ENCODE data around the gene COL2A1. TPM values are rescaled to one million over a fixed set of nuclear protein-coding genes. Genes with fewer than 3 reads are reported as not detected.

COL2A1 gene
- total and polyA plus RNA-seq, 4 experiments from 2014 or later, result not detected

DNA sequence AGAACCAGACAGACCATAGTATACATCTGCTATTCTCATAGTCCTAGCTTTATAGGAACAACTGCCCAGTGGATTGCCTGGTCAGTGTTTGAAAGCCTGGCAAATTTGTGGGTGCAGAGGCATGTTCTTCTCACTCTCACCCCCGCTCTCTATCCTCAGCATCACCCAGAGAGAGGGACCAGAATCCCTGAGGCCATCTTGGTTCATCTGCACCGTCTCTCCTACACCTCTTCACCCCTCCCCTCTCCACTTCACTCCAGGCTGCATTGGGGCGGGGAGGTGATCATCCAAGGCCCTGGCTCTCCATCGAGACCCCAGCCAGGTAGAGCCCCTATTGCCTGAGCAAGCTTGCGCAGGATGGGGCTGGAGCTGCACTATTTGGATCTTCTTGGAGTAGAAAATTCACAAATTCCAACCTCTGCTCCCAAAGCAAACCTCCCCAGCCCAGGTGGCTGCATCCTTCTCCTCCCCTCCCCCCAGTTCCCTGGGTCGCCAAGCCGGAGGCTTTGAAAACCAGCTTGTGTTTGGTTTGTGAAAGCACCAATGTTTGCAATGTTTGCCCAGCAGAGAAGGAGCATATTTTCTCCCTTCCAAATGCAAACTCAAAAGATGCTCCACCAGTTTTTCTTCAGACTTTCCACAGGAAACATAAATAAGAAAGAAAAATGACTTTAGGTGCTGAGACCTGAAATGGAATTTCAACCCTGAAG lies 18.6 kb upstream of the COL2A1 start:
- Histone ChIP-seq H3K27me3 (ENCODE audit: insufficient read depth, low read length) (peaks cover 3% of the 10 kb centered on the region), H3K9me3 (ENCODE audit: control insufficient read depth in 1 of 2, low read length in 2 of 2) (no peaks in the 10 kb centered on the region), H3K4me1 (ENCODE audit: insufficient read depth, low read length) (no peaks in the 10 kb centered on the region), H3K36me3 (ENCODE audit: insufficient read depth, low read length) (no peaks in the 10 kb centered on the region), H3K4me3 (ENCODE audit: low read length in 2 of 2) (no peak overlapping the region), H3K27ac (ENCODE audit: low read depth, low read length) (no peak overlapping the region)
- Mint-ChIP-seq H3K27ac (no peak overlapping the region), H3K27me3 (peaks cover 16 to 24% of the 10 kb centered on the region in 2 donors), H3K4me3 (no peak overlapping the region), H3K4me1 (no peaks in the 10 kb centered on the region), H3K9me3 (no peaks in the 10 kb centered on the region), H3K36me3 (no peaks in the 10 kb centered on the region)
- ChIA-PET CTCF (ENCODE audit: partially characterized antibody) (no interaction called here), POLR2A (ENCODE audit: partially characterized antibody) (no interaction called here)
- no peak for DNase-seq
- intact Hi-C loops (cut with micrococcal nuclease), result no loop called here

DNA sequence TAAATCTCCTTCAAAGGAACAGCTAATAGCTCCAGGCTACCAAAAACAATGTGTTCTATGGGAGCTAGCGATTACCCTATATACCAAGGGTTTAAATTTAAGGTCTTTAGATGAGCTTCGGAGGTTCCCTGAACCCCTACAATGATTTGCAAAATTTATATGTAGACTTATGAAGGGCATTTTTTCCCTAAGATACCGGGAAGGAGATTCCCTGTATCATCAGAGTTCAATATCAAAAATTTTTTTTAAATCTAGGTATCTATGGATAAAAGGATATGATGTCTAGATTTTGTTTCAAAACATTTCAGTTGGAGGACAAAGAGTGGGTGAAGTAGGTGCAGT lies 17.9 kb upstream of the COL2A1 start:
- H3K27me3 ChIP-seq (ENCODE audit: insufficient read depth, low read length), result peaks cover 3% of the 10 kb centered on the region
- no peak overlapping the region for H3K4me3 ChIP-seq (ENCODE audit: low read length in 2 of 2)
- POLR2A ChIA-PET (ENCODE audit: partially characterized antibody), result no interaction called here
- Mint-ChIP-seq H3K36me3 (no peaks in the 10 kb centered on the region), H3K27ac (no peak overlapping the region), H3K9me3 (no peaks in the 10 kb centered on the region), H3K4me3 (no peak overlapping the region), H3K4me1 (no peaks in the 10 kb centered on the region), H3K27me3 (peaks cover 16 to 24% of the 10 kb centered on the region in 2 donors)
- no peaks in the 10 kb centered on the region for H3K36me3 ChIP-seq (ENCODE audit: insufficient read depth, low read length)
- no peaks in the 10 kb centered on the region for H3K9me3 ChIP-seq (ENCODE audit: control insufficient read depth in 1 of 2, low read length in 2 of 2)
- no peak overlapping the region for H3K27ac ChIP-seq (ENCODE audit: low read depth, low read length)
- CTCF ChIA-PET (ENCODE audit: partially characterized antibody), result no interaction called here
- intact Hi-C loops (cut with micrococcal nuclease), result no loop called here
- no peaks in the 10 kb centered on the region for H3K4me1 ChIP-seq (ENCODE audit: insufficient read depth, low read length)
- no peak for DNase-seq

- H3K4me3 Mint-ChIP-seq, result no peak overlapping the region
- POLR2A ChIA-PET (ENCODE audit: partially characterized antibody), result no interaction called here
- Histone ChIP-seq H3K27ac (ENCODE audit: low read depth, low read length) (no peak overlapping the region), H3K9me3 (ENCODE audit: control insufficient read depth in 1 of 2, low read length in 2 of 2) (no peaks in the 10 kb centered on the region), H3K4me3 (ENCODE audit: low read length in 2 of 2) (no peak overlapping the region), H3K36me3 (ENCODE audit: insufficient read depth, low read length) (no peaks in the 10 kb centered on the region), H3K27me3 (ENCODE audit: insufficient read depth, low read length) (peaks cover 3% of the 10 kb centered on the region), H3K4me1 (ENCODE audit: insufficient read depth, low read length) (no peaks in the 10 kb centered on the region)
- H3K36me3 Mint-ChIP-seq, result no peaks in the 10 kb centered on the region
- CTCF ChIA-PET (ENCODE audit: partially characterized antibody), result no interaction called here
- H3K9me3 Mint-ChIP-seq, result no peaks in the 10 kb centered on the region
- DNase-seq, result no peak
- no peaks in the 10 kb centered on the region for H3K4me1 Mint-ChIP-seq
- H3K27me3 Mint-ChIP-seq, result peaks cover 16 to 24% of the 10 kb centered on the region in 2 donors
- intact Hi-C loops (cut with micrococcal nuclease), result no loop called here
- no peak overlapping the region for H3K27ac Mint-ChIP-seq
Measured at GRCh38 chr12:48021485-48022179, 17.4 kb upstream of the COL2A1 start.

DNA sequence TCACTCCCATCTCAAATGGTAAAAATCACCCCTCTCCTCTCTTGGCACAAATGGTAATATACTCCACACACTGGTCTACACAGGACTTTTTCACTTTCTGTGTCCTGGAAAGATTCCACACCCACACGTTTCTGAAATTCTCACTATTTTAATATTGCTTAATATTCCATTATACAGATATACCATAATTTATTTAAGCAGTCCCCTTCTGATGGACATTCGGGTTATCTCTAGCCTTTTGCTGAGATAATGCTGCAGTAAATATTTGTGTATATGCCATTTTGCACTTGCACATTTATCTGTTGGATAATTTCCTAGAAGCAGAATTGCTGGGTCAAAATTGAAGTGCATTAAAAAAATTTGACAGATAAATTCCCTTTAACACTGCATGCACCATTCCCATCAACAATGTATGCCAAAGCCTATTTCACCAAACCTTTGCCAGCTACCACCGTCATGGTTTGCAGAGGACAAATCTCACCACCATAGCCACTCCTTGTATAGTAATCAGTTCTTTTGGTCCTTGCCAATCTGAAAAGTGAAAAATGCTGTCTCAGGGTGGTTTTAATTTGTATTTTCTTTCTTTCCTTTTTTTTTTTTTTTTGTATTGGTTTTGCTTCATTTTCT lies 15.5 kb upstream of the COL2A1 start:
- peaks cover 19 to 24% of the 10 kb centered on the region in 2 donors for H3K27me3 Mint-ChIP-seq
- Histone ChIP-seq H3K4me3 (ENCODE audit: low read length in 2 of 2) (no peak overlapping the region), H3K27ac (ENCODE audit: low read depth, low read length) (no peak overlapping the region), H3K27me3 (ENCODE audit: insufficient read depth, low read length) (peaks cover 3% of the 10 kb centered on the region), H3K4me1 (ENCODE audit: insufficient read depth, low read length) (no peaks in the 10 kb centered on the region), H3K36me3 (ENCODE audit: insufficient read depth, low read length) (no peaks in the 10 kb centered on the region), H3K9me3 (ENCODE audit: control insufficient read depth in 1 of 2, low read length in 2 of 2) (no peaks in the 10 kb centered on the region)
- no peaks in the 10 kb centered on the region for H3K9me3 Mint-ChIP-seq
- H3K36me3 Mint-ChIP-seq, result no peaks in the 10 kb centered on the region
- intact Hi-C loops (cut with micrococcal nuclease), result no loop called here
- H3K4me3 Mint-ChIP-seq, result no peak overlapping the region
- no peaks in the 10 kb centered on the region for H3K4me1 Mint-ChIP-seq
- POLR2A ChIA-PET (ENCODE audit: partially characterized antibody), result no interaction called here
- CTCF ChIA-PET (ENCODE audit: partially characterized antibody), result no interaction called here
- DNase-seq, result no peak
- H3K27ac Mint-ChIP-seq, result no peak overlapping the region

DNA sequence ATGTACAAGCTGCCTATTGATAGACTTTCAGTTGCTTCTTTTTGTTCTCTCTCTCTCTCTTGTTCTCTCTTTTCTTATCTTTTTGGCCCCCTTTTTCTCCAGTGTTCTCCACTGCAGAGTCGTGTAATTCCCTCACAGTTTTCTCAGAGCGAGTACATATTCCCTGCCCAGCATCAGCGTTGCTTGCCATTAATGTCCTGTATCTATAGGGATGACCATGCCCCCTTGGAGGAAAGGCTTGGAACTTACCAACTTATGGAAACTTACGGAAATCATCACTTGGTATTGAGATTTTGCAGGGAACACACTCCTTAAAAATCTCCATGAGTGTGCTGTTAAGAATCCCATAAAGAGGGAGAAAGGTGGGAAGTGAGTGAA lies 14.3 kb upstream of the COL2A1 start:
- Histone ChIP-seq H3K27me3 (ENCODE audit: insufficient read depth, low read length) (peaks cover 3% of the 10 kb centered on the region), H3K4me1 (ENCODE audit: insufficient read depth, low read length) (no peaks in the 10 kb centered on the region), H3K27ac (ENCODE audit: low read depth, low read length) (no peak overlapping the region), H3K36me3 (ENCODE audit: insufficient read depth, low read length) (no peaks in the 10 kb centered on the region), H3K4me3 (ENCODE audit: low read length in 2 of 2) (no peak overlapping the region), H3K9me3 (ENCODE audit: control insufficient read depth in 1 of 2, low read length in 2 of 2) (no peaks in the 10 kb centered on the region)
- Mint-ChIP-seq H3K27ac (no peak overlapping the region), H3K36me3 (no peaks in the 10 kb centered on the region), H3K4me1 (no peaks in the 10 kb centered on the region), H3K9me3 (no peaks in the 10 kb centered on the region), H3K27me3 (peaks cover 19 to 24% of the 10 kb centered on the region in 2 donors), H3K4me3 (no peak overlapping the region)
- POLR2A ChIA-PET (ENCODE audit: partially characterized antibody), result no interaction called here
- intact Hi-C loops (cut with micrococcal nuclease), result no loop called here
- CTCF ChIA-PET (ENCODE audit: partially characterized antibody), result no interaction called here
- no peak for DNase-seq

DNA sequence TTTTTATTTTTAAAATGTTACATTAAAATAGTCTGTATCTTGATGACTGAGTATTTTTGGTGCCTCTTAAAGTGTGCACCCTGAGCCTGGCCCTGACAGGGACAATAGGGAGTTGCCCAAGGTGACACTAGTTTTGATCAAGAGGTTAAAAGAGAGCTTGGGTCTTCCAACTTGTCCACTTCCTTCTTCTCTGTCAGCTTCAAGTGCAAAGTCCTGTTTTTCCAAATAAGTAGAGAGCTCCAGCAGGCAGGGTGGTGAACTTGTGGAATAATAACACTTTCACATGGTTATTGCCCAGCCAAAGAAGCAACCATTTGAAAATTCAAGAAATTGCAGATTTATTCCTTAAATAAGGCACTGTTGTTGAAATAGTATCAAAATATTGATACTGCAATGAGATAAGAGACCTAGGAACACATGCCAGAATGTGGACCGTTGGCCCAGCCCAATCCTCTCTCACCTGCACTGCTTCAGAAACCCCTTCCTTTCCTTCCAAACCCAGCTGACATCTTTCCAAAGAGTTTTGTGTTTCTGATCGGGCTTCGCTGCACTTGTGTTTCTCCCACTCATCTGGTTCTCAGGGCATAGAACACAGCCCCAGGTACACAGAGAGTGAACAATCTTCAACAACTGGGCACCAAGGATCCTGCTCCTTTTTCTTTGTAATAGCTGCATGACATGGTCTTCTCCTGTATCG lies 13.8 kb upstream of the COL2A1 start:
- no peak overlapping the region for H3K27ac Mint-ChIP-seq
- no peak for DNase-seq
- no peaks in the 10 kb centered on the region for H3K9me3 ChIP-seq (ENCODE audit: control insufficient read depth in 1 of 2, low read length in 2 of 2)
- H3K36me3 ChIP-seq (ENCODE audit: insufficient read depth, low read length), result no peaks in the 10 kb centered on the region
- H3K27me3 Mint-ChIP-seq, result peaks cover 23 to 25% of the 10 kb centered on the region in 2 donors
- no peak overlapping the region for H3K4me3 Mint-ChIP-seq
- ChIA-PET POLR2A (ENCODE audit: partially characterized antibody) (no interaction called here), CTCF (ENCODE audit: partially characterized antibody) (no interaction called here)
- H3K36me3 Mint-ChIP-seq, result no peaks in the 10 kb centered on the region
- intact Hi-C loops (cut with micrococcal nuclease), result no loop called here
- no peak overlapping the region for H3K4me3 ChIP-seq (ENCODE audit: low read length in 2 of 2)
- no peak overlapping the region for H3K27ac ChIP-seq (ENCODE audit: low read depth, low read length)
- peaks cover 3% of the 10 kb centered on the region for H3K27me3 ChIP-seq (ENCODE audit: insufficient read depth, low read length)
- H3K4me1 ChIP-seq (ENCODE audit: insufficient read depth, low read length), result no peaks in the 10 kb centered on the region
- H3K9me3 Mint-ChIP-seq, result no peaks in the 10 kb centered on the region
- H3K4me1 Mint-ChIP-seq, result no peaks in the 10 kb centered on the region

- Histone ChIP-seq H3K4me1 (ENCODE audit: insufficient read depth, low read length) (no peaks in the 10 kb centered on the region), H3K9me3 (ENCODE audit: control insufficient read depth in 1 of 2, low read length in 2 of 2) (no peaks in the 10 kb centered on the region), H3K27me3 (ENCODE audit: insufficient read depth, low read length) (peaks cover 3% of the 10 kb centered on the region), H3K27ac (ENCODE audit: low read depth, low read length) (no peak overlapping the region), H3K36me3 (ENCODE audit: insufficient read depth, low read length) (no peaks in the 10 kb centered on the region), H3K4me3 (ENCODE audit: low read length in 2 of 2) (no peak overlapping the region)
- DNase-seq, result no peak
- Mint-ChIP-seq H3K9me3 (no peaks in the 10 kb centered on the region), H3K4me1 (no peaks in the 10 kb centered on the region), H3K36me3 (no peaks in the 10 kb centered on the region), H3K27me3 (peaks cover 23 to 24% of the 10 kb centered on the region in 2 donors), H3K4me3 (no peak overlapping the region), H3K27ac (no peak overlapping the region)
- CTCF ChIA-PET (ENCODE audit: partially characterized antibody), result no interaction called here
- intact Hi-C loops (cut with micrococcal nuclease), result no loop called here
- POLR2A ChIA-PET (ENCODE audit: partially characterized antibody), result no interaction called here
Measured at GRCh38 chr12:48017496-48017895, 13.2 kb upstream of the COL2A1 start.
